IgD-negative memory B cell (primary cell): ENCODE results near the gene HIVEP3. TPM values are rescaled to one million over a fixed set of nuclear protein-coding genes. Genes with fewer than 3 reads are reported as not detected.
A peak's percentile ranks its signal among the peaks of the same experiment; 100 is the strongest.

Experiments used
- H3K27ac Mint-ChIP-seq, 3 donors: one replicate each; pipeline ENCODE4 v1.8.0; 2020 to 2022; ENCODE audit warnings: mild to moderate bottlenecking in 3 of 3, mixed read lengths in 3 of 3, moderate library complexity in 1 of 3
- H3K27me3 Mint-ChIP-seq: one replicate; pipeline ENCODE4 v1.8.0; 2021; ENCODE audit warnings: mixed read lengths
- H3K36me3 Mint-ChIP-seq: one replicate; pipeline ENCODE4 v1.8.0; 2020; ENCODE audit warnings: mild to moderate bottlenecking, mixed read lengths
- H3K4me1 Mint-ChIP-seq, 3 donors: one replicate each; pipeline ENCODE4 v1.8.0; 2020 to 2022; ENCODE audit warnings: mixed read lengths in 3 of 3, mild to moderate bottlenecking in 1 of 3
- H3K4me3 Mint-ChIP-seq, 4 donors: one replicate each; pipeline ENCODE4 v1.8.0; 2020 to 2022; ENCODE audit warnings: mild to moderate bottlenecking in 4 of 4, mixed read lengths in 4 of 4, moderate library complexity in 3 of 4
- H3K9me3 Mint-ChIP-seq, 3 donors: one replicate each; pipeline ENCODE4 v1.8.0; 2020 to 2021; ENCODE audit warnings: mixed read lengths in 3 of 3, mild to moderate bottlenecking in 1 of 3
- polyA plus RNA-seq: library from polyadenylated mRNA; unstranded; fragments of 300-500 nt; fragmentation: Illumina TruSeq; gene quantifications from one replicate; pipeline ENCODE4 v1.2.3, GENCODE V29; 2021

The HIVEP3 gene
- polyA plus RNA-seq, 1 donor from 2014 or later, result 1.4 TPM

DNA sequence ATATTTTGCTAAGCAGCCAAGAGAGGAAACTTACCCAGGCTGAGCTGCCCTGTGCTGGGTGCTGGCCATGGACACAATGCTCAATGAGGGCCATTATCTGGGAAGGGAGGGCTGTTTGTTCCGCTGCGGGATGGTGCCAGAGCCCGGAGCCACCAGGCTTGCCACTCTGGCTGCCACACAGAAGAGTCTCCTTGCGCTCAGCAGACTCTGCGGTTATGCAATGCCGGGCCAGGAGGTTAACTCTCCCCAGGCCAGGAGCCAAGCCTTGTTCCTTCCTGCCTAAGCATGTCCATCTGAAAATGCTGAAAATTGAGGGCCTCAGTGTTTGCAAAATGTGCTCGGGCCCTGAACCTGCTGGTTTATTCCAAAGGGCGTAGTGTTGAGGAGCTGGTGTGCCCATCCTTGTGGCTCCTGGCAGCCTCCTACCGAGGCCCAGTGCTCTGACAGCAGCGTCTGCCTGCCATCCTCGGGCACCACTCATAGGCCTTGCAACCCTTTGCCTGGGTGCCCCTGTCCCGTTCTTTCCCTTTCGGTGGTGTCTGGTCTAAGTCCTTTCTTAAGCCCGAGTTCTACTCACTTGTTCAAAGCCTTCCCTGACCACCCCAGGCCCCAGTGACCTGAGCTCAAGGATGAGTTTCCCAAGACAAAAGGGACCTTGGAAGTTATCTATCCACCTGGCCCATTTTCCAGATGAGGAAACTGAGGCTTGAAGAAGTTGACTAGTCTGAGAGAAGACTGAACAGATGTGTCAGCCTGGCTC, 300.5 kb downstream of the HIVEP3 start:
- no peaks in the 10 kb centered on the region for H3K27me3 Mint-ChIP-seq
- H3K4me1 Mint-ChIP-seq, result peaks cover 22 to 36% (median 32%) of the 10 kb centered on the region in 3 donors
- no peak overlapping the region for H3K27ac Mint-ChIP-seq

GRCh38 chr1:41617336-41617735, 301.4 kb downstream of the HIVEP3 start:
- H3K9me3 Mint-ChIP-seq, result no peaks in the 10 kb centered on the region
- no peak overlapping the region for H3K4me3 Mint-ChIP-seq
- H3K36me3 Mint-ChIP-seq, result peaks cover 12% of the 10 kb centered on the region
- H3K27me3 Mint-ChIP-seq, result no peaks in the 10 kb centered on the region
- no peak overlapping the region for H3K27ac Mint-ChIP-seq
- H3K4me1 Mint-ChIP-seq, result peaks cover 13 to 27% (median 23%) of the 10 kb centered on the region in 3 donors

More for the DNA sequence above, 300.5 kb downstream of the HIVEP3 start:
- no peaks in the 10 kb centered on the region for H3K9me3 Mint-ChIP-seq
- H3K36me3 Mint-ChIP-seq, result peaks cover 13% of the 10 kb centered on the region
- no peak overlapping the region for H3K4me3 Mint-ChIP-seq

- Mint-ChIP-seq H3K36me3 (peaks cover 10% of the 10 kb centered on the region), H3K4me3 (no peak overlapping the region), H3K27ac (no peak overlapping the region), H3K27me3 (no peaks in the 10 kb centered on the region), H3K4me1 (peaks cover 6 to 23% (median 15%) of the 10 kb centered on the region in 3 donors), H3K9me3 (no peaks in the 10 kb centered on the region)
Measured at GRCh38 chr1:41616563-41616962, 302.2 kb downstream of the HIVEP3 start.

- no peaks in the 10 kb centered on the region for H3K9me3 Mint-ChIP-seq
- no peak overlapping the region for H3K4me3 Mint-ChIP-seq
- no peak overlapping the region for H3K27ac Mint-ChIP-seq
- peaks cover 12% of the 10 kb centered on the region for H3K36me3 Mint-ChIP-seq
- H3K4me1 Mint-ChIP-seq, result peaks cover 4 to 20% (median 14%) of the 10 kb centered on the region in 3 donors
- no peaks in the 10 kb centered on the region for H3K27me3 Mint-ChIP-seq
Measured at GRCh38 chr1:41615981-41616380, 302.7 kb downstream of the HIVEP3 start.

DNA sequence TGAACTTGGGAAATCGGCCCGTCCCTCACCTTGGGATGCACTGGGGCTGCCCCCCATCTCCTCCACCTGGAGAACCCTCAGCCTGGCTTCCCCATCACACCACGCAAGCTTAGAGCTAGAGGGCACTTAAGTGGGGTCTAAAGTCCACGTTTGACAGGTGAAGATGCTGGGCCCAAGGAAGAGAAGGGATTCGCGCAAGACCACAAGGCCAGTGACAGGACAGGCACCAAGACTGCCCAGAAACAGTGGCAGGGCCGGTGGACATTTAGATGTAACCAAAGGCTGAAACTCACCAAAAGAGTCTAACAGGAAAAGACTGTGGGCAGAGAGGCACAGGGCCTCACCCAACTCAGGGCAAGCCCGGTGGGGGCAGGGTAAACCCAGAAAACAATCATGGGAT, 303.4 kb downstream of the HIVEP3 start:
- Mint-ChIP-seq H3K27me3 (no peaks in the 10 kb centered on the region), H3K4me1 (peaks cover 4 to 15% (median 15%) of the 10 kb centered on the region in 3 donors), H3K9me3 (no peaks in the 10 kb centered on the region), H3K27ac (no peak overlapping the region), H3K4me3 (no peak overlapping the region), H3K36me3 (peaks cover 10% of the 10 kb centered on the region)

- peaks cover 4 to 16% (median 15%) of the 10 kb centered on the region in 3 donors for H3K4me1 Mint-ChIP-seq
- no peak overlapping the region for H3K4me3 Mint-ChIP-seq
- H3K36me3 Mint-ChIP-seq, result peaks cover 10% of the 10 kb centered on the region
- H3K27me3 Mint-ChIP-seq, result no peaks in the 10 kb centered on the region
- H3K9me3 Mint-ChIP-seq, result no peaks in the 10 kb centered on the region
- H3K27ac Mint-ChIP-seq, result no peak overlapping the region
Measured at GRCh38 chr1:41614818-41615217, 303.9 kb downstream of the HIVEP3 start.

GRCh38 chr1:41613689-41614574, 304.8 kb downstream of the HIVEP3 start:
- Mint-ChIP-seq H3K27ac (no peak overlapping the region), H3K9me3 (no peaks in the 10 kb centered on the region), H3K27me3 (no peaks in the 10 kb centered on the region), H3K4me1 (peaks cover 0 to 16% (median 13%) of the 10 kb centered on the region in 3 donors), H3K36me3 (peaks cover 9% of the 10 kb centered on the region), H3K4me3 (no peak overlapping the region)

- Mint-ChIP-seq H3K27me3 (no peaks in the 10 kb centered on the region), H3K27ac (no peak overlapping the region), H3K4me1 (peaks cover 0 to 16% (median 13%) of the 10 kb centered on the region in 3 donors), H3K4me3 (no peak overlapping the region), H3K36me3 (peaks cover 9% of the 10 kb centered on the region), H3K9me3 (no peaks in the 10 kb centered on the region)
Measured at GRCh38 chr1:41612953-41613352, 305.8 kb downstream of the HIVEP3 start.

GRCh38 chr1:41611932-41612450, 306.7 kb downstream of the HIVEP3 start:
- Mint-ChIP-seq H3K27ac (peak overlapping the region in 1 of 3 donors; percentile 29), H3K9me3 (peaks cover 0 to 1% (median 0%) of the 10 kb centered on the region in 3 donors), H3K36me3 (peaks cover 9% of the 10 kb centered on the region), H3K4me3 (no peak overlapping the region), H3K27me3 (no peaks in the 10 kb centered on the region), H3K4me1 (peaks cover 4 to 13% (median 13%) of the 10 kb centered on the region in 3 donors)

DNA sequence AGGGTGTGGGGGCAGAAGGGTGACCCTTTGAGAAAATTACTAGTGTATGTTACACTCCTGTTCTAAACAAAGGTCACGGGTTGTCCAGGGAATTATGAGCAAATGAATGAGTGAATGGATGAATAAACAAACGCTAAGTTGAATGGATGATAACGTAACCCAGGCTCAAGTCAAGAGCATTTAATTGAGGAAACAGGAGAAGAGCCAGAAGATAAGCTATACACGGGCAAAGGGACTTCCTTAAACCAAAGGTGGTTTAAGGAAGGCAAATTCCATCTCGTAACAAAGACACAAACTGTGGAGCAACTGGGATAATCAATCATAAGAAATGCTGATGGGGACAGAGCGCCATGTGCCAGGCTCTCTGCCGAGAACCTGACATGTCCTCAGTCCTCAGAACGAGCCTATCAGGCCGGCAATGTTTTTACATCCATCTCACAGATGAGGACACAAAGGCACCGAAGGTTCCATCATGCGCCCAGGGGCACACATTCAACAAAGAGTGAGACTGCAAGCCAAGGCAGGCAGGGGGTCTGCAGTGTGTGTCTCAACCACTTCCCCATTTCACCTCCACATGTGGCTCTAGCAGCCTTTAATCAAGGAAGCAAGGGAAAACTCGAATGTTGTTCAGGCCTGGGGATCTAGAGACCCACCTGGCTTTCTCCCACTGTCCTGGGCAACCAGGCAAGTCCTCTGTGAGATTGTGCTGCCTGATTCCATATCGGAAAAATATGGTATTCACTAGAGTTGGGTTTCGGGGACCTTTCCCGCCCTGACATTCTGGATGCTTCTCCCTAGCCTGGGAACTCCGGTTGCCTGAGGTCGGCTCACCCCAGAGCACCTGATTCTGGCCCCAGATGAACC, 307.4 kb downstream of the HIVEP3 start:
- no peak overlapping the region for H3K27ac Mint-ChIP-seq
- no peaks in the 10 kb centered on the region for H3K27me3 Mint-ChIP-seq

DNA sequence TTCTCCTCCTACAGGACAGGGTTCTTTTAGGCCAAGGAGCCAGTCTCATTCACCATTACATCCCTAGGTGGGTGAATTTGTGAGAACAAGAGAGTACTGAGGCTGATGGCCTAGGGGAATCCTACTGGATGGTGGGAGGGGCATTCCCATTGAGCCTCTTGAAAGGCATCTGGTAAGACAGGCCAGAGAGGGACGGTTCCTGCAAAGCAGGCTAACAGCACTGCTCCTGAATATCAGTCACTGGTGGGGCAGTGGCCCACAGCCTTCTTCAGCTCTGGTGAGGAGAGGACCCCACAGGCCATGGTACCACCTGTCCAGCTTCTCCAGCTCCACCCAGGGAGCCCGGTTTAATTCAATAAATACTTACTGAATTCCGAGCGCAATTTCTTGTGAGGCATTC, 308.4 kb downstream of the HIVEP3 start:
- Mint-ChIP-seq H3K4me3 (no peak overlapping the region), H3K27ac (peak overlapping the region in 1 of 3 donors; percentile 78), H3K36me3 (peaks cover 9% of the 10 kb centered on the region), H3K27me3 (no peaks in the 10 kb centered on the region), H3K4me1 (peaks cover 10 to 13% (median 10%) of the 10 kb centered on the region in 3 donors), H3K9me3 (peaks cover 0 to 1% (median 0%) of the 10 kb centered on the region in 3 donors)

More for the DNA sequence above, 307.4 kb downstream of the HIVEP3 start:
- peaks cover 0 to 1% (median 0%) of the 10 kb centered on the region in 3 donors for H3K9me3 Mint-ChIP-seq
- peak overlapping the region in 1 of 4 donors; percentile 54 for H3K4me3 Mint-ChIP-seq
- H3K4me1 Mint-ChIP-seq, result peaks cover 5 to 13% (median 13%) of the 10 kb centered on the region in 3 donors
- H3K36me3 Mint-ChIP-seq, result peaks cover 8% of the 10 kb centered on the region

DNA sequence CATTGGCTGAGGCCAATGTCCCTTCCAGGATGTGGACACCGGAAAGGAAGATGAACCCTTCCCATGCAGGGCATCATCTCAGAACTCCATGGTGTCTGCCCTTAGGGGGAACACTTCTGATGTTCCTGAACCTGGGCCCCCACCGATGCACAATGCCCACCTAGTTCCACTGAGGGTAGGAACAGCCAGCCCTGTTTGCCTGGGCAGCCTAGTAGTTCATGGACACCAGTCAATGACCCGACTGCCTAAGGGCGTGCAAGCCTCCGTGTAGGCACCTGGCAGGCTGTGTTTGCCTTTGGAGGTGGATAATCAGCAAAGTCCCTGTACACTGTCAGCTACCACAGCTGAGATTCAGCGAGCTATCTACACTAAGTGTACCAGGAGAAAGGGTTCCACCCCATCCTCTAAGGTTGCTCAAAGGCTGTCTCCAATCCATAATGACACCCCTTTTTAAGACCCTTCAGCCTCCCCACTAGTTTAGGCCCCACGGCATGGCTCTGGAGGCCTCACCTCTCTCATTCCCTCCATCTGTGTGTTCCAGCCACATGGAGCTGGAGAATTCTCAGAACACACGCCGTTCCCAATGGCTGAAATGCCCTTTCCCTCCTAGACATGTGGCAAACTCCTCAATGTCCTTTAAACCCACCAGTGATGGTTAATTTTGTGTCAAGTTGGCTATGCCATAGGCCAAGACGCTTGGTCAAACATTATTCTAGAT, 309.4 kb downstream of the HIVEP3 start:
- Mint-ChIP-seq H3K4me3 (no peak overlapping the region), H3K4me1 (peaks cover 9 to 11% (median 10%) of the 10 kb centered on the region in 3 donors), H3K9me3 (peaks cover 0 to 1% (median 0%) of the 10 kb centered on the region in 3 donors), H3K36me3 (peaks cover 9% of the 10 kb centered on the region), H3K27ac (no peak overlapping the region), H3K27me3 (no peaks in the 10 kb centered on the region)

- Mint-ChIP-seq H3K36me3 (peaks cover 5% of the 10 kb centered on the region), H3K27me3 (no peaks in the 10 kb centered on the region), H3K9me3 (peaks cover 0 to 1% (median 0%) of the 10 kb centered on the region in 3 donors), H3K27ac (no peak overlapping the region), H3K4me1 (peaks cover 5 to 10% (median 5%) of the 10 kb centered on the region in 3 donors), H3K4me3 (no peak overlapping the region)
Measured at GRCh38 chr1:41608211-41608610, 310.5 kb downstream of the HIVEP3 start.

DNA sequence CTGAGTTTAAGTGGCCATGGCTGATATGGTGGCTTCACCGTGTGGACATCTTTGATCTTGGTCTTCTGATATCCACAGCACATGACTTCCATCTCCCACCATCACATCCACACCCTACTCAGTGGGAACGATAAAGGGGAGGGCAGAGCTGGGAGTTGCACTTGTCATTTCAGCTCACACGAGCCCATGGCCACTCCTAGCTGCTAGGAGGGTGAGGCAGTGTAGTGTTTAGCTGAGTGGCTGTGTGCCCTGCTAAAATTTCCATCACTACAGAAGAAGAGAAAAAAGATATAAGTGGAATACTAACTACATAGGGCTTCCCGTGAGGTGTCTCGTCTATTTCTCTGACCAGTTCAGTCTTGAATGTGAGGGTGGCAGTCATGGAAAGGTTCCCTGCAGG, 310.9 kb downstream of the HIVEP3 start:
- H3K36me3 Mint-ChIP-seq, result peaks cover 5% of the 10 kb centered on the region
- peaks cover 5 to 10% (median 5%) of the 10 kb centered on the region in 3 donors for H3K4me1 Mint-ChIP-seq
- H3K27me3 Mint-ChIP-seq, result no peaks in the 10 kb centered on the region
- peaks cover 0 to 1% (median 0%) of the 10 kb centered on the region in 3 donors for H3K9me3 Mint-ChIP-seq
- H3K4me3 Mint-ChIP-seq, result no peak overlapping the region
- no peak overlapping the region for H3K27ac Mint-ChIP-seq
